GM18511 (cell line): ENCODE data around the gene ERBB4.
"Not testable (repeated sequence)": the region's sequence is repeated elsewhere in the genome, so short reads cannot be mapped to it uniquely, and the experiment has no call there.

Experiments
- ATAC-seq: cut with Tn5 transposase; IDR thresholded peaks from one replicate; pipeline ENCODE4 v1.9.1; 2021; ENCODE audit warnings: mild to moderate bottlenecking, moderate library complexity; ENCODE audit not compliant: unreplicated experiment

The ERBB4 gene

DNA sequence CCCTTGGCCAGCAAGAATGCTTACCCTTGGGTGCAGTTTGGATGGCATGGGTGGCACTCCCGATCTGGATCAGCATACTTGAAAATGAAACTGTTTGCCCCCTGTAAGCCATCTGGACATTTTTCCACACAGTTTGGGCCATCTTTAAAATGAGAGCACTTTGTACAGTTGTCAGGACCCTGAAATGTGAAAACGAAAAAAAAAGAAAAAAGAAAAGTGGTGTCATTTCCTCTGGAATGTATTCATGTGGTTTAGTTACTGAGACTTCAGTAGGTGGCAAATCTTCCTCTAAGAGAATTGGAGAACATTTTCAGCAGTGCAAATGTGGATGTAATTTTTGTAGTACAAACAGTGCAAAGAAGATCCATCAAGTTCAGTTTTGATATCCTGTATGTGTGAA is 873.3 kb downstream of the ERBB4 start:
- no peak for ATAC-seq

- no peak for ATAC-seq
These were observed 874.3 kb downstream of the ERBB4 start for GRCh38 chr2:211664321-211664720.

DNA sequence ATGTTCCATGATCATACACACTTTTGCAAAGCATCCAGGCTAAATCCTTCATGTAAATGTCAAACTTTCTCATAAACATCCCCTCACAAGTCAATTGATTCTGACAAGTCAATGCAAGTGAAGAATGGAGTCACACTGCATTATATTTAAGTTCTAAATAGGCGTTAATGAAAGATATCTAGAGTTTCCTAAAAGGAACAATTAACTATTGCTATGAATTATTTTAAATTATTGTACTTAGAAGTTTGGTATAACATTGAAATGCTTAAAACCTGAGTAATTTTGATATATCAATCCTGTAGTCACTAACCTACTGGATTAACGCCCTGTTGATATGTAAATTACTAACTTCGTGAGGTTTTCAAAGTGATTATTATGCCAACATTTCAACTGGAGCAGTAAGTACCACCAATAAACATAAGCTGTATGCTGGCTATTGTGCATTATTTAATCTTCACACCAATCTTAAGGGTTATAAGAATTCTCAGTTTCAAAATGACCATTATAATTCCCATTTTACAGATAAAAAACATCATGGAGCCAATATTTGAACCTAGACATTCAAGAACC is 884.3 kb downstream of the ERBB4 start:
- ATAC-seq, result no peak

DNA sequence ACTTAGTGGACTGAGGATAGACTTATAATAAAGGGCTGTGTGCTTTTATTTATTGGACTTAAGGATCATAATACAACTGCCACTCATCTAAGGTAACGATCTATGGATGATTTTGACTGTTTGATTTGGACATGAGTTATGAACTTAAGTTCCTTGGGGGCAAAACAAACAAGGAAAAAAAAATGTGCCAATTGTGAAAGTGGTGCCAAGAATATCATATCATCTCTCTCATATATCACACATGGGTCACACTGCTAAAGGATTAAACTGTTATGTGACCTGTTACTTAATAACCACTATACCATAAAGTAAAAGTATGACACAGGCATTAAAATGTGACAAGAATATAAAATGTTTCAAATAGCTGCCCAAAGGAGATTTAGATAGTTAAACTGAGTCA is 886.3 kb downstream of the ERBB4 start:
- no peak for ATAC-seq

DNA sequence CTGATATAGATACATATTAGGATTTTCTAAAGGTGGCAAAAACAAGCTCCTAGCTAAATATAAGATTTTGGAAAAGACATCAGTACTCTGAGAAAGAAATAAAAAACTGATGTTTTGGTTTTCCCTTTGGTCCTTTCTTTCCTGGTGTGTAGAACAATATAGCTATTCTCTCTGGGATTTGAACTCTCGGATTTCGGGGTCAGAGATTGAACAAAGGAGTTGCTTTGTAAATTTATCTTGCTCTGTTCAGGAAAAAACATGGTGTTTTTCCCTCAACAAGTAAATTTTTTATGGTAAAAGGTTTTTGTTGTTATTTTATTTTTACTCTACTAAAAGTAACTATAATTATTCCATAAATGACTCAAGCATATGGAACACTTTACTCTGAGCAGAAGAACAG is 889.3 kb downstream of the ERBB4 start:
- no peak for ATAC-seq

DNA sequence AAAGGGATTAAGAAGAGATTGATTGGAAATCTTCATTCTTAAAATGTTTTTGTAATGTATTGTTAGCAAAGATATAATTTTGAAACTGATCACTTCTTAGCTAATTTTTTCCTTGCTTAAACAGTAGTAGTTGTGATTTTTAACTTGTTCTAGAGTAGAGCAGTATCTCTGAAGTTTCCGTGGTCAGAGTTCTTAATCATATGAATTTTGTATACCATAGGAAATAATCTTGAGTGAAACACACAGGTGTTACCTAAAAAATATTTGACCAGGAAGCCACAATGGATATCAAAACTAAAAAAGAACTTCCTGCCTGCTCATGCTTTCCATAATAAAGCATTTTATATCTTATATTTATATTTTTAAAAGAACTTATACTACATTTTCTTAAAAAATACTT is 907.1 kb downstream of the ERBB4 start:
- ATAC-seq, result no peak

DNA sequence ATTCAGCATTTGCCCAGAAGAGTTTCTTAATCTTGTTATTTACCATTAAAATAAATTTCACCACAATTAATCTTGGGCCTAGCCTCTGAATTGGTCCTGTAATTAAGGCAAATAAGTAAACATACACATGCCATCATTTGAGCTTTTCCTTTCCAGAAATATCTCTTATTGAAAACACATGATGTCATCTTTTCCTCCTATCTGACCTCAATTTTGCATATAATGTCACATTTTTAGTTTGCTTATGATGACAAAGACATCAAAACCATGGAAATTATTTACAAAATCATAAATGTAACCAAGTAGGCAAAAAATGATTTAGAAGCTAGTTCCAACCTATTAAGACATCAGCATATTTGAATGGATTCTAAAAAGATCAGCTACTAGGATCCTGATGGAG is 915.5 kb downstream of the ERBB4 start:
- ATAC-seq, result no peak

- ATAC-seq, result no peak
These were observed 917.6 kb downstream of the ERBB4 start for GRCh38 chr2:211620986-211621385.

DNA sequence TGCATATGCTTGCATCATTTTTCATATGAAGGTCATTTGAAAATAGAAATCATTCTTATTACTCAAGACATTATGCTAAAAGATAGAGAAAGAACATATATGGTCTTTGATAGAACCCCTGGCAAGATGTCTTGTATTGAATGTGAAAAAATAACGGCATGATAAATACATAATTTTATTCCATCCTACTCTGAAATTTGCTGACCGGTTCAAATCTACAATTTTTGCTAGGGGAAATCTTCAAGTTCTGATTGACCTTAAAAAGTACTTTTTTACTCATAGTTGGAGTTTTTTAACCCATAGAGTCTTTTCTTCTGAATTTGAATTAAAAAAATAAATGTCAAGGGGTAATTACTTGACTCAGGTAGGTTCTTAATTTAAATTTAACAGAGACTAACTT is 920.8 kb downstream of the ERBB4 start:
- no peak for ATAC-seq

- ATAC-seq, result no peak
These were observed 927.0 kb downstream of the ERBB4 start for GRCh38 chr2:211611621-211612020.

- no peak for ATAC-seq
These were observed 927.5 kb downstream of the ERBB4 start for GRCh38 chr2:211611061-211611518.

DNA sequence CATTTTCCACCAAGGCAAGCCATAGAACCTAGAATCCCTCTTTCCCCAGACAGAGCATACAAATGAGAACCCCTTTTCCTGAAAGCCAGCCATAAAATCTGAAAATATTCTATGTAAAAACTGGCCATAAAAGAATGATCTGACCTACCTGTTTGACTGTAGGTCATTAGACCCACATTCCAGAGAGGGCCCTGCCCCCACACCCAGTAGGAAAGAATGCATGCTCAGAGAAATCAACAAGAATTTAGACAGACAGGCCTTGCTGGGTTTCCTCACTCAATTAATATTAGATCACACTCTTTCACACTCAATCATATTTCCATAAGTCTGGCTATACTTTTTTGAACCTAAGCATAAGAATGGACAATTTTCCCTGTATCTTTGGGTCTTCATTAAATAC is 929.5 kb downstream of the ERBB4 start:
- ATAC-seq, result no peak

DNA sequence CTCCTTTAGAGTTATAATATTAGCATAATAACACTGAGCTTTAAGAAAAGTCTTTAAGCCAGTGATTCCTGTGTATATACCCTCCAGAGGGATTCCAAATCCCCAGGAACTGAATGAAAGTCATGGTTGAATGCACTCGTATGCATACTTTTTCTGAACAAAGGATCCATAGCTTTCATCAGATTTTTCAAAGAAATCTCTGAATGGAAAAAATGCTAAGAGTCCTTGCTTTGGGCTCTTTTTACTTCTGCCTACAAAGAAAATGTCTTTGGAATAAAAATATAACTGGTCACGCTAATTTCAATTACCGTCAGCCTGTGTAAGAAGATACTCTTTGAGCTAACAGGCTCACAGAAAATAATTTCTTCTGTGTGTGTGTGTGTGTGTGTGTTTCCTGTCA is 939.5 kb downstream of the ERBB4 start:
- no peak for ATAC-seq

DNA sequence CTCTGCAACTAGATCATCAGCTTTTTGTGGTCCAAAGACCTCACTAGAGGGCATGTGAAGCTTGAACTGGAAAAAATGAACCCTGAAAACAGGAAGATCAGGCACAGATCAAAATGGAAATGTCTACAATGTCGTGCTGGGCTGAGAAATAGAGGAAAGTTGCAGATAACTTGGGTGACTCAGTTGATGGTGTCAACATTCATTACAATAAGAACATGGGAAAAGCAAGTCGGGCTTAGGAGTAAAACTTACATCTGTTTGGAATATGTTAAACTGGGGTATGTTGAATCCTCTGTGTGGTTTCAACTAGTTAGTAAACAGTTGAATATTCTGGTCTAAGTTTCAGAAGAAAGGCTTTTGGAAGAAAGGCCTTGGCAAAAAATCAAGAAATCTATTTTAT is 940.4 kb downstream of the ERBB4 start:
- ATAC-seq, result no peak

DNA sequence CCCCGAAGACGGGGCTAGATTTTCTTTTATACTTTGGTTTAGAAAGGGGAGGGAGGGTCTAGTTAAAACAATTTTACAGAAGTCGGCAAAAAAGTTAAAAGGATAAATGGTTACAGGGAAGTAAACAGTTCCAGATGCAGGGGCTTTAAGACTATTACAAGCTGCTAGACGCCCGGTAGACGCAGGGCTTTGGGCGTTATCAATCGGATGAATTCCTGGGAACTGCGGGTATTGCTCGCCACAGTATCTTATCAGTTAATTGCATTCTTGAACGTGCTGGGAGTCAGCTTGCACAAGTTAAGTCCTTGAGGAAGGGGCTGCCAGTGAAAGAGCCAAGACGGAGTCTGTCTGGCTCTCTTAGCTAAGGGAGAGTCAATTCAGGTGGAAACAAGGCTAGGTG is 946.6 kb downstream of the ERBB4 start:
- ATAC-seq, result not testable (repeated sequence)

GRCh38 chr2:211591426-211591825 is 947.2 kb downstream of the ERBB4 start:
- no peak for ATAC-seq

- no peak for ATAC-seq
These were observed 970.2 kb downstream of the ERBB4 start for GRCh38 chr2:211568439-211568838.

DNA sequence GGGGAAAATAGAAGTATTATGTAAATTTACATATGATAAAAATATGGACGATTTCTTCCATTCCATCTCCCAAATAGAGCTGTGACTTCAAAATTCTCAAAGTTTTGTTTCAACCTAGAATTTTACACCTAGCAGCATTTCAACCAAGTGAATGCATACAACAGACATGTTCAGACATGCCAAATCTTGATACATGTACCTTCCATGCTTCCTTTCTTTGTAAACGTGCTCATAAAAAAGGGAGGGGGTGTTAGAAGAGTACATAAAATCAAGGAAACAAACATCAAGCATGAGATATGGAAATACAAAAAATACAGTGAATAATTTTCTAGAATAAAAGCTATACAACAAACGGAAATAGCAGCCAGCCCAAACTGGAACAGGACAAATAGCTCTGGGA is 974.2 kb downstream of the ERBB4 start:
- no peak for ATAC-seq

DNA sequence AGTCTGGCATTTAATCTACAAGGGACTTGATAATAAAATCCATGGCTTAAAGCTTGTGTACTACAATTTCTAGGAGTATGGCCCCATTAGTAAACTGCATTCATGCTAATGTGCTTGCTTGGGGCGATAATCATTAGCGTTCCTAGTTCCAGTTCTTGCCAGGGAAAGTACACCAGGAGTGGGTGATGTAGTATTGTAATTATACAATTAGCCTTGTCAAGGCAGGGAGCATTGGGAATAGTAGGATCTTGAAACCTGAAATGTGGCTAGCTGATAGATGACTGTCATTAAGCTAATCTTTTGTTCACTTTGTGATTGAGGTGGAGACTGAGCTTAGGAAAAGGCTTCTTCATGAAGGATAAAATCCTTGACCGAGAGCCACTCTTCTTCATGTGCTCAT is 993.0 kb downstream of the ERBB4 start:
- ATAC-seq, result no peak

DNA sequence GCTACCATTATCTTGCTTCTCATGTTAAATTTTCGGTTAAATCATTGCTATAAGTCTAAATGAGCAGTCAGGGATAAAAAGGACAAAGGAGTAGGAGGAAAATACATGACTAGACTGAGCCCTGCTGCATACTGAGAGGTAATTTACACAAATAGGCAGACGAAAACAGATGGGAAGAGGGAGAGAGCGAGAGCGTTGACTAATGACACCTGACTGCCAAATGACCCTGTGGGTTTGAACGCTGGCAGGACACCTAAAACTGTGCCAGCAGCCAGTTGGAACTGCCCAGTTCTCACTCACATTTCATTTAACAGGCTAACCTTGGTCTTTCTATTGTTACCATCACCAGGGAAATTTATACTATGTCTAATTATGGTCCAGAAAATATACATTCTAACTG is 1004.0 kb downstream of the ERBB4 start:
- no peak for ATAC-seq

GRCh38 chr2:211524248-211524647 is 1014.4 kb downstream of the ERBB4 start:
- not testable (repeated sequence) for ATAC-seq

- no peak for ATAC-seq
These were observed 1022.1 kb downstream of the ERBB4 start for GRCh38 chr2:211516537-211516936.

GRCh38 chr2:211514049-211514448 is 1024.6 kb downstream of the ERBB4 start:
- no peak for ATAC-seq
